Measurements from ENCODE around the gene MYH3.

DNA sequence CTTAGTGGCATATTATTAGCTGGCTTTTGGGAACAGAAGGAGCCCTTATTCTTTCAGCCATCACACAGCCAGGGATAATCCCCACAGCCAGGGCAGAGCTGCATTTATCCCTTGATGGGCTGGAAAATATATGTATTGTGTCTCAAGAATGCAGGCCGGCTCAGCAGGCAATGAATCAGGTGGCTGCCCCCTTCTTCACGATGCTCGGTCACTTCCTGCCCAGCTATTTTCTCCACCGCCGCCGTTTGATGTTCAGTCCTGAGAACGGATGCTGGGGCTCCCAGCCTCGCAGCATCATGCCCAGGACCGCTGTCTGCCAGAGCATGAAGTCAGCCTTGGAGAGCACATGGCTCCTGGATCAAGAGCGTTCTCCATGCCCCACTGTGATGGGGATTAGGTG lies 4.3 kb upstream of the MYH3 start:
- TF ChIP-seq CTCF (IDR thresholded peaks at IDR 0.05; ENCODE audit: low read depth, low read length, poor library complexity, severe bottlenecking), result no peak
- no peak for TF ChIP-seq EZH2phosphoT487 (IDR thresholded peaks at IDR 0.05; ENCODE audit: borderline replicate concordance, low read length)

All from DOHH2 (cell line).